WI38 (cell line): ENCODE results near the gene TEX2.

Experiments
- H3K4me3 ChIP-seq: 2 replicates; pipeline ENCODE4 v1.5.1; 2011; ENCODE audit warnings: low read depth, mild to moderate bottlenecking, control low read depth, low read length
- CTCF ChIP-seq: IDR thresholded peaks from 2 replicates; pipeline ENCODE4 v1.5.1; 2012; ENCODE audit warnings: low read depth, mild to moderate bottlenecking, control low read depth, low read length

Gene TEX2

GRCh38 chr17:64296246-64296645 lies 33.2 kb upstream of the TEX2 start:
- no peak overlapping the region for H3K4me3 ChIP-seq
- TF ChIP-seq CTCF, result no peak

GRCh38 chr17:64295146-64295545 lies 32.1 kb upstream of the TEX2 start:
- no peak for TF ChIP-seq CTCF
- H3K4me3 ChIP-seq, result no peak overlapping the region

DNA sequence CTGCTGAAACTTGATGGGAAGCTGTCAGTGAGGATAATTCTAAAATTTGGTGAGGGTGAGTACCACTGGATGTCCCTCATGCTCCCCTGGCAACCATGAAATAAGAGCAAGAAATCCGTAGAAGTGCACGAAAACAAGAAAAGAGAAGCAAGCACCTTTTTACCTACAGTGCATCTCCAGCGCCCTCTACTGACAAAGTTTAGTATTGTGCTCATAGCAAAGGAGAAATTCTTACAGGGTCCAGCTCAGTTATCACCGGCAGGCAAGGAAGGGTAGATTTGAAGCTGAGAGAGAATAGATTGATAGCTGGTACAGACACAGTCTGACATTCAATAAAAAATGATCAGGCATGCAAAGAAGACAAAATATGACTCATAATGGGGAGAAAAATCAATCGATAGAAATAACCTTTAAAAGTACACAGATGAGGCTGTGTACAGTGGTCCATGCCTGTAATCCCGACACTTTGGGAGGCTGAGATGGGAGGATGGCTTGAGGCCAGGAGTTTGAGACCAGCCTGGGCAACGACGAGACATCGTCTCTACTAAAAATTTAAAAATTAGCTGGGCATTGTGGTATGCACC lies 28.3 kb upstream of the TEX2 start:
- peak; percentile 33 for TF ChIP-seq CTCF
- H3K4me3 ChIP-seq, result no peak overlapping the region

- TF ChIP-seq CTCF, result no peak
- no peak overlapping the region for H3K4me3 ChIP-seq
Observed at GRCh38 chr17:64289741-64290141, 26.7 kb upstream of the TEX2 start.

GRCh38 chr17:64282753-64283080 lies 19.7 kb upstream of the TEX2 start:
- no peak for TF ChIP-seq CTCF
- H3K4me3 ChIP-seq, result no peak overlapping the region

- TF ChIP-seq CTCF, result peak; percentile 75
- no peak overlapping the region for H3K4me3 ChIP-seq
Observed at GRCh38 chr17:64281962-64282752, 19.1 kb upstream of the TEX2 start.

DNA sequence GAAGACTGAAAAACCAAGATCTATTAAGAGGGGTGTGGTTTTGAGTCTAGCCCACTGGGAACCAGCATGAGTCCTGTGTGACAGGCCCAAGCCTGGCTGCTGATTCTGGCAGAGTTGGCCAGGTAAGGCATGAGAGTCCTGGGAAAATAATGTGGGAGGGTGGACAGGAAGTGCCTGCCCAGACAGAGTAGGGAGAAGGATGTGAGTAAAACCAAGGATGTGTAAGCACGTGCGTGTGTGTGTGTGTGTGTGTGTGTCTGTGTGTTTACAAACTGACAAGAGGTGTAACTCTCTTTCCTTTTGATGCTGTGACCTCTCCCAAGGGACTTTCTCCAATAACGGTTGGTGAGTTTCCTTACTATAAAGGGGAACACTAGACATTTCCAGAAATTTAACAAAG lies 15.6 kb upstream of the TEX2 start:
- TF ChIP-seq CTCF, result no peak

More for the DNA sequence above, 15.6 kb upstream of the TEX2 start:
- H3K4me3 ChIP-seq, result no peak overlapping the region
